Naive B cell (primary cell): Measurements from ENCODE around the gene MAP7D2. TPM values are rescaled to one million over a fixed set of nuclear protein-coding genes. Genes with fewer than 3 reads are reported as not detected.

ENCODE experiments used
- ATAC-seq, 2 donors: fragments of 150-1000 bp; cut with Tn5 transposase; 2 replicates each; pipeline ENCODE4 v1.10.0; 2021; ENCODE audit warnings: low read depth in 2 of 2, mild to moderate bottlenecking in 2 of 2, moderate library complexity in 2 of 2
- DNase-seq: peaks from one replicate; pipeline ENCODE4 v3.0.0; 2022
- H3K27ac Mint-ChIP-seq, 6 donors: one replicate each; pipeline ENCODE4 v1.8.0; 2020 to 2022; ENCODE audit warnings: mild to moderate bottlenecking in 6 of 6, mixed read lengths in 6 of 6, moderate library complexity in 5 of 6, inconsistent platforms in 2 of 6
- H3K27me3 Mint-ChIP-seq, 3 donors: one replicate each; pipeline ENCODE4 v1.8.0; 2021 to 2022; ENCODE audit warnings: mixed read lengths in 3 of 3, mild to moderate bottlenecking in 1 of 3
- H3K36me3 Mint-ChIP-seq, 2 donors: one replicate each; pipeline ENCODE4 v1.8.0; 2020 to 2022; ENCODE audit warnings: mixed read lengths in 2 of 2, inconsistent platforms in 1 of 2, mild to moderate bottlenecking in 1 of 2
- H3K4me1 Mint-ChIP-seq, 3 donors: one replicate each; pipeline ENCODE4 v1.8.0; 2020 to 2022; ENCODE audit warnings: mixed read lengths in 3 of 3, inconsistent platforms in 1 of 3, mild to moderate bottlenecking in 1 of 3, moderate library complexity in 1 of 3
- H3K4me3 Mint-ChIP-seq, 8 donors: one replicate each; pipeline ENCODE4 v1.8.0; 2020 to 2022; ENCODE audit warnings: mild to moderate bottlenecking in 8 of 8, mixed read lengths in 8 of 8, moderate library complexity in 8 of 8, inconsistent platforms in 2 of 8
- H3K9me3 Mint-ChIP-seq, 7 donors: one replicate each; pipeline ENCODE4 v1.8.0; 2020 to 2022; ENCODE audit warnings: mixed read lengths in 7 of 7, mild to moderate bottlenecking in 5 of 7, inconsistent platforms in 2 of 7, moderate library complexity in 1 of 7
- polyA plus RNA-seq, 6 donors: library from polyadenylated mRNA; unstranded; fragments of 300-500 nt; fragmentation: Illumina TruSeq; gene quantifications; one replicate each; pipeline ENCODE4 v1.2.3, GENCODE V29; 2021; ENCODE audit warnings: low read depth in 6 of 6

The MAP7D2 gene
- polyA plus RNA-seq, 6 donors from 2014 or later = 0.17 to 0.21 TPM; not detected in 4

DNA sequence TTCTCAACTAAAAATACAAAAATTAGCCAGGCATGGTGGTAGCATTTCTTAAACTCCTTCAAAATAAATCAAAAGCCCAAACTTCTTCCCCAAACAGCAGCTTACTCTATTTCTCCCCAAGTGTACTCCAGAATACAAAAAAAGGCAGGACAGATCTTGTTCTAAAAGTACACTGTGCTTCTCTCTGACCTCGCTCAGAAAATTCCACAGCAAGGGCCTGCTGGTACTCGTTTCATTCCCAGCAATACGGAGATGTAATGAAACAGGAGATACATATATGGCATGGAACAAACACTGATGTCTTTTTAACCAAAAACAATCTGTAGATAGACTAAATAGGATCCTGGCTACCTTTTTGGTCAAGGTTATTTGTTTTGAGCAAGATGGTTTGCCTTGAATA is 25.2 kb downstream of the MAP7D2 start:
- H3K4me1 Mint-ChIP-seq = no peaks in the 10 kb centered on the region
- ATAC-seq (no peak), DNase-seq (no peak)
- no peak overlapping the region for H3K4me3 Mint-ChIP-seq
- H3K9me3 Mint-ChIP-seq = no peaks in the 10 kb centered on the region
- H3K27ac Mint-ChIP-seq = no peak overlapping the region
- H3K27me3 Mint-ChIP-seq = peaks cover 0 to 12% (median 0%) of the 10 kb centered on the region in 3 donors
- H3K36me3 Mint-ChIP-seq = no peaks in the 10 kb centered on the region

DNA sequence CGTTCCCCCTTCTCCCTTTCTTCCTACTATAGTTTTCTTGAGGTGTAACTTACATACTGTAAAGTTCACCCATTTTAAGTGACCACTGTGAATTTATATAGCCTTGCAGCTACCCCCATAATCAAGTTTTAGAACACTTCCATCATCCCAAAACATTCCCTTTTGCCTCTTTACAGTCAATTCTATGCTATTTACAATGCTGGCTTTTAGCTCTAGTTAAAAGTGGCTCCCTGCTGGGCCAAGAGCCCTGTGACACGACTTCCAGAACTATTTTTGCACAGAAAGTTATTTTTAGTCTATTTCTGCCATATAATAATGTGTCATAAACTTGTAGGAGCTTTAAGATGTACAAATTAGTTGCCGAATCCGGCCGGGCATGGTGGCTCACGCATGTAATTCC is 26.9 kb downstream of the MAP7D2 start:
- Mint-ChIP-seq H3K27ac (no peak overlapping the region), H3K4me3 (peak overlapping the region in 1 of 8 donors; percentile 66)
- ATAC-seq = no peak

DNA sequence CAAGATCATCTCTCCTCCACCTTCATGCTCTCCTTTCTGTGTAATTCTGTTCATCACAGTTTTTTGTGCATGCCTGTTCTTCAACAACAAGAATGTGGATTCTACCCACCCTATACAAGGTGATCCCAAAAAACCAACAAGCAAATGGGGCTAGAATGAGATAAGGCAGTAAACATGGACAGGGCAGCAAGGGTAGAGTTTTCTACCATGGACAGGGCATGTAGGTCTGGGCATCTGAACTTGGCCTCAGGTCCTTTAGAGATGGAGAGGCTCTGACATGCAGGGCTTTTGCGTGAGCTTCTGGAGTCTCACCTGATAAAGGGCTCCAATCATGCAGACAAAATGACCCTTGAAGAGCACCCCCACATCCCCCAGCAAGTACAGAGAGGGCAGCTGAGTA is 36.4 kb downstream of the MAP7D2 start:
- Mint-ChIP-seq H3K9me3 (no peaks in the 10 kb centered on the region), H3K36me3 (no peaks in the 10 kb centered on the region), H3K27ac (no peak overlapping the region), H3K4me1 (peaks cover 0 to 3% (median 2%) of the 10 kb centered on the region in 3 donors), H3K27me3 (peaks cover 0 to 5% (median 0%) of the 10 kb centered on the region in 3 donors), H3K4me3 (no peak overlapping the region)
- DNase-seq (no peak), ATAC-seq (no peak)

More for the DNA sequence above, 26.9 kb downstream of the MAP7D2 start:
- Mint-ChIP-seq H3K4me1 (no peaks in the 10 kb centered on the region), H3K9me3 (no peaks in the 10 kb centered on the region), H3K36me3 (no peaks in the 10 kb centered on the region), H3K27me3 (peaks cover 0 to 12% (median 0%) of the 10 kb centered on the region in 3 donors)
- no peak for DNase-seq

DNA sequence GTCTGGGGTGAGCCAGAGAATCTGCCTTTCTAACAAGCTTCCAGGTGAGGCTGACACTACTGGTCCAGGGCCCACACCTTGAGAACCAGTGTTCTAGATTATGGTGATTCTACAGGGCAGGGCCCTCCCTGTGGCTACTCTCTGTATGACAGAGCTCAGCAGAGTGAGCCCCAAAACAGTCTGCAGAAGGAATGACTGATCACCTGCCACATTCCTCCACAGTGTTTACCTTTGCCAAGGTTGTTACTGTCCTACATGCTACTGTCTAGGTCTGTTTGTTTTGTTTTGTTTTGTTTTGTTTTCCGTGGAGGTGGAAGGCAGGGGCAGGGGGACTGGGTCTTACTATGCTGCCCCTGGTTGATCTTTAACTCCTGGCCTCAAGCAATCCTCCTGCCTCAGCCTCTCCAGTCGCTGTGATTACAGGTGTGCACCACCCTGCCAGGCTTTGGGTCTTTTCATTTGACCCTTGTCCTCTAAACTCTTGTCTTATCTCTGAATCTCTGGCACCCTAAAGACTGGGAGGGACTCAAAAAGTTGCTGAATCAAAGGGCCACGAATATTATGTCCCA is 45.1 kb downstream of the MAP7D2 start:
- Mint-ChIP-seq H3K4me1 (peaks cover 0 to 6% (median 5%) of the 10 kb centered on the region in 3 donors), H3K27me3 (peaks cover 0 to 8% (median 0%) of the 10 kb centered on the region in 3 donors), H3K4me3 (no peak overlapping the region), H3K9me3 (no peaks in the 10 kb centered on the region), H3K36me3 (no peaks in the 10 kb centered on the region), H3K27ac (peak overlapping the region in 2 of 6 donors; percentile 23 to 82)
- ATAC-seq (no peak), DNase-seq (no peak)

DNA sequence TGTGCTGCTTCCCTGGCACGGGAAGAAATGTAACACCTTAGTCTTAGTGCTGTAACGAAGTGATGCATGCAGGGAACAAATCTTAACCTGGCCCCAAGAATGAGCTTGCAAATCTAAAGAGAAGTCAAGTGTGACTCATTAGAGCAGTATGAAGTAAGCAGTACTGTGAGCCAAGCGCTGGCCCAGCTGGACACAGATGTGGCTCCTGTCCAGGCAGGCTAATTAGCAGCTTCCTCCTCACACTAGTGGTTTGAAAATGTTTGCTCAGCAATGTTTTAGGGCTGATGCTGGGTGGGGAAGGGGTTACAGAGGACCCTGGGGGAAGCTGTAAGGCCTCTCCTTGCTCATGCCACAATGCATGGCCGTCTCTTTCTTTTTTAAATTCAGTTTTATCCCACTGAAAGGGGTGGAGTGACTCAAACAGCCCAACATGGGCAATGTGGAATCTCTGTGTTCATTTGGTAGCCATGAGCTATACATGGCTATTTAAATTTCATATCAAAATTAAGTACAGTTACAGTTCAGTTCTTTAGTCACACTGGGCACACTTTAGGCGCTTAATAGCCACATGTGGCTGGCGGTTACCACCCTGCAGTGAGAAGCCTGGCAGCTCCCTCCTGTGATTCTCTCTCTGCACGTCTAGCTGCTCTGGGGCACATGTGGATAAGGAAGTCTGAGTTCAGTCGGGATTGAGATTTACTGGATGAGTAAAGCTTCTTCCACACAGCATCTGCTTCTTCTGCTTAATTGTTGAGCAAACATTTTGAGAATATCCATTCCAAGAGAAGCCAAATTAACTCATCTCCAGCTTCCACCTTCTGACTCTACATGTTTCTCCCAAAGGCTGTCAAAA is 48.8 kb downstream of the MAP7D2 start:
- Mint-ChIP-seq H3K27me3 (peaks cover 0 to 8% (median 0%) of the 10 kb centered on the region in 3 donors), H3K4me3 (no peak overlapping the region), H3K27ac (no peak overlapping the region), H3K9me3 (no peaks in the 10 kb centered on the region), H3K36me3 (no peaks in the 10 kb centered on the region), H3K4me1 (peaks cover 0 to 10% (median 5%) of the 10 kb centered on the region in 3 donors)
- no peak for ATAC-seq
- no peak for DNase-seq

DNA sequence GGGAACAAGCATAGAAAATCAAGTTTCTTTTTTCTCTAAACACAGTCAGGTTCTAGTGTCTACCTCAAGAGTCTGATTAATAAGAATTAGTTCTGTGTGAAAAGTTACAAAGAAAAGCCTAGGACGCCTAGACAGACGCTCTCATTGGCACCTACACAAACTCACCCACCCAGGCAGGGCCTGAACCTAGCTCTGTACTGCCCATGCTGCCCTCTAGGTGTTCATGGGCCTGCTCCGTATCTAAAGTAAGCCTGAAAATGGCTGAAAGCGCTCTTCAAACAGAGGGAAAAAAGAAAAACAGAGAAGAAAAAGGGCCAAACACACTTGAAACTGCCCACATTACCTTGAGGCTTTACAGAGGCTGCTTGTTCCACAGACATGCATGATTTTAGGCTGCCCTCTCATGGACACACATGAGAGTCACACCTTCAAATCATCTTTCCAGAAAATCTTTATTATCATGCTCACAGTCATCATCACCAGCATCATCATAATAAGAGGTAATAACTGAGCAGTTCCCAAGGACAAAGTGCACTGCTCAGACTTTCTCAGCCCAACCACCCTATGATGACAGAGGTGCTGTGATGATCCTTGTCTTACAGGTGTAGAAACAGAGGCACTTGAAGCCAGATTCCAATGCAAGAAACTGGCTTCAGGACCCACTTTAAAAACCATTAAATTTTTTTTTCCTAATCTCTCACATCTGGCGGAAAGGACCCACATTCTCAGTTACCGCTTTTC is 49.6 kb downstream of the MAP7D2 start:
- DNase-seq (peak; percentile 26), ATAC-seq (peak; percentile 54 to 70)
- H3K27me3 Mint-ChIP-seq = peaks cover 0 to 3% (median 0%) of the 10 kb centered on the region in 3 donors
- H3K4me3 Mint-ChIP-seq = no peak overlapping the region
- no peaks in the 10 kb centered on the region for H3K9me3 Mint-ChIP-seq
- H3K27ac Mint-ChIP-seq = peak overlapping the region in 2 of 6 donors; percentile 3 to 53
- peaks cover 2 to 16% (median 7%) of the 10 kb centered on the region in 3 donors for H3K4me1 Mint-ChIP-seq
- H3K36me3 Mint-ChIP-seq = no peaks in the 10 kb centered on the region

DNA sequence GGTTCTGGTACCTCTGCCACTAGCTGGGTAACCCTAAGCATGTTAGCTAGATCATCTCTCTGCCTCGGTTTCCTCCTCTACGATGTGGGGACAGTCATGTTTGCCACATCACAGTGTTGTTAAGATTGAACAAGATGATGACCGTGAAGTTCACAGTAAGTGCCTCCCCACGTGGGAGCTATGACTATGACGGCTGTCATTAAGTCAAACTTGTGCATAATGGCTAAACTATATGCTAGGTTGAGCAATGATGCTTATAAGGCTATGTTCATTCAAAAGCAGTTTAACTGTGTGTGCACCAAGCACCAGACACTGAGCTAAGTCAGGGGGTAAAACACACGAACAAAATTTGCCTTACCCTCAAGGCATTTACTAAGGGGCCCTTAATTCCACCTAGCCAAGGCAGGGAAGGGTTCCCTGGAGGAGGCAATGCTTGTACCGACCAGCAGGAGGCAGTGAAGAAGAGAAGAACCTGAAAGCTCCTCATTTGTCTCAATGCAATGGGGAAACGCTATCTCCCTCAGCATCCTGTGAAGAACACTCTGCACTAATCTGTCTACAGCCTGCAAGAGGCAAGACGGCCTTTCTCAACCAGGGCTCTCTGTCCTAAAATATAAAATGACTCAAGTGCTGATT is 52.9 kb downstream of the MAP7D2 start:
- Mint-ChIP-seq H3K27ac (peak overlapping the region in 2 of 6 donors; percentile 10 to 34), H3K4me3 (no peak overlapping the region), H3K36me3 (no peaks in the 10 kb centered on the region), H3K4me1 (peaks cover 28 to 44% (median 36%) of the 10 kb centered on the region in 3 donors), H3K9me3 (peaks cover 0 to 2% (median 0%) of the 10 kb centered on the region in 7 donors), H3K27me3 (no peaks in the 10 kb centered on the region)
- ATAC-seq (no peak), DNase-seq (no peak)

DNA sequence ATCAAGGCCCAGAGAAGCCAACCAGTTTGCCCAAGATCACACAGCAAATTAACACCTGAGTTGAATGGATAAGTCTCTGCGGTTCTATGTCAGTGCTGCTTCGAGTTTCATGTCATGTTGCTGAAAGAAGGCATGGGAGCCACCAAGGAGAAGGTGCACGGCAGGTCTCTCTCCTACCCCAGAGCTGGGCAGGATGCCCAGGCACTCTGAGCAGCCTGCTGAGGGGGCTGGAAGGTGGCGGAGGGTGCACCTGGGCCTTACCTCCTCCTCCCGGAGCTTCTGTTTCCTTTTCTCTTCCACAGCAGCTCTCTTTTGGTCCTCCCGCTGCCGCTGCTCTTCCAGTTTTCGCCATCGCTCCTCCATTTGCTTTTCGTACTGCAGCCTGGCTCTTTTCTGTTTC is 53.6 kb downstream of the MAP7D2 start:
- Mint-ChIP-seq H3K4me1 (peaks cover 28 to 44% (median 36%) of the 10 kb centered on the region in 3 donors), H3K27ac (peak overlapping the region in 4 of 6 donors; percentile 34 to 82 (median 57)), H3K36me3 (no peaks in the 10 kb centered on the region), H3K9me3 (peaks cover 0 to 2% (median 0%) of the 10 kb centered on the region in 7 donors), H3K4me3 (no peak overlapping the region), H3K27me3 (no peaks in the 10 kb centered on the region)
- ATAC-seq (no peak), DNase-seq (no peak)

DNA sequence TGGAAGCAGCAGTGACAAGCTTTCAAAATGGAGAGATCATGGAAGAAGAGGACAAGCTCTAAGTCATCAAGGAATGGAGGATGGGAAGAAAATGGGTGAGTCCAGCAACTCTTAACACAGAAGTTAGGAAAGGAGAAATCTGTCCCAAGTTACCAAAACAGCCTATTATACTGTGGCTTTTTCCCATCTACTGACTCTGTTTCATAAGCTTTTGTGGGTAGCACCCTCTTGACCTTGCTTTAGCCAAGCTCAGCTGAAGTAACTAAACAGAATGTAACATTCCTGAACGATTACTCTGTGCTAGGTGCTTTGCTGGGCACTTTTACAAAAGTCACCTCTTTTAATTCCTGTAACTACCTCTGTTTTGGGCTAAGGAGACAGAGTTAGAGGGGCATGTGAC is 54.9 kb downstream of the MAP7D2 start:
- Mint-ChIP-seq H3K27ac (peak overlapping the region; percentile 55 to 95 (median 86)), H3K27me3 (no peaks in the 10 kb centered on the region), H3K36me3 (no peaks in the 10 kb centered on the region), H3K4me3 (peak overlapping the region in 6 of 8 donors; percentile 3 to 79 (median 58)), H3K4me1 (peaks cover 28 to 42% (median 36%) of the 10 kb centered on the region in 3 donors), H3K9me3 (peaks cover 0 to 2% (median 0%) of the 10 kb centered on the region in 7 donors)
- DNase-seq = no peak
- ATAC-seq = no peak

DNA sequence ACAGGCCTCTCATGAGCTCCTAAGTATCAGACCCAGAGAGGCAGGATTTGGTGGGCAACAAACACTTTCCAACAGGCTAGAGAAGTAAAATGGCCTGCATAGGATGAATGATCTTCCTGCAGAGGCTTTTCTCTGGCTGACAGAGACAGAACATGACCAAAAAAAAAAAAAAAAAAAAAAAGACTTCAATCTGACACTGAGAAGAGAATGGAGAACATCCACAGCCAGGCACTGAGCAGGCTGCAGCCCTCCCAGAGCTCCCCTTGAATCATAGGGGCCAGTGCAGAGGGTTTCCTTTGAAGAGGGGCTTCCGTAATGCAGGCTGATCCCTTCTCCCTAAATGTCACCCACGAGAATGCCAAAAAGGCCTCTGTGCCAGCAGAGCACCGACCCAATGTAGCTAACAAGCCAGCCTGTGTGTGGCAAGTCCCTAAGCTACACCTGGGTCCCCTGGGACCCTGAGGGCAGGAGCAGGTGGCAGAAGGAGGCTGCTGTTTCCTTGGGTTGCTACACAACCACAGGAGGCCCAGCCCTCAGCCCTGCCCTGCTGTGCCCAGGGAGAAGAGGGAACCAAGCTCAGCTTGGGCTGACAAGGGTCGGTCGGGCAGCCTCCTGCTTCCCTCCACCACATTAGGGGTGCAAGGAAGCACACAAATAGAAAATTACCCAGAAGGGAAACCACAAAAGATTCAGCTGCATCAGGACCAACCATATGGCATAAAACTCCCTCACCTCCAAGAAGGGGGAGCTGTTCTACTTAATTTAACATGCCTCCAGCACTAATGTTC is 55.6 kb downstream of the MAP7D2 start:
- Mint-ChIP-seq H3K27ac (peak overlapping the region; percentile 83 to 96 (median 90)), H3K4me3 (peak overlapping the region; percentile 49 to 79 (median 52)), H3K36me3 (peaks cover 0 to 2% of the 10 kb centered on the region in 2 donors), H3K27me3 (no peaks in the 10 kb centered on the region), H3K4me1 (peaks cover 28 to 42% (median 36%) of the 10 kb centered on the region in 3 donors), H3K9me3 (peaks cover 0 to 2% (median 0%) of the 10 kb centered on the region in 7 donors)
- peak; percentile 75 for DNase-seq
- peak; percentile 91 to 93 for ATAC-seq

DNA sequence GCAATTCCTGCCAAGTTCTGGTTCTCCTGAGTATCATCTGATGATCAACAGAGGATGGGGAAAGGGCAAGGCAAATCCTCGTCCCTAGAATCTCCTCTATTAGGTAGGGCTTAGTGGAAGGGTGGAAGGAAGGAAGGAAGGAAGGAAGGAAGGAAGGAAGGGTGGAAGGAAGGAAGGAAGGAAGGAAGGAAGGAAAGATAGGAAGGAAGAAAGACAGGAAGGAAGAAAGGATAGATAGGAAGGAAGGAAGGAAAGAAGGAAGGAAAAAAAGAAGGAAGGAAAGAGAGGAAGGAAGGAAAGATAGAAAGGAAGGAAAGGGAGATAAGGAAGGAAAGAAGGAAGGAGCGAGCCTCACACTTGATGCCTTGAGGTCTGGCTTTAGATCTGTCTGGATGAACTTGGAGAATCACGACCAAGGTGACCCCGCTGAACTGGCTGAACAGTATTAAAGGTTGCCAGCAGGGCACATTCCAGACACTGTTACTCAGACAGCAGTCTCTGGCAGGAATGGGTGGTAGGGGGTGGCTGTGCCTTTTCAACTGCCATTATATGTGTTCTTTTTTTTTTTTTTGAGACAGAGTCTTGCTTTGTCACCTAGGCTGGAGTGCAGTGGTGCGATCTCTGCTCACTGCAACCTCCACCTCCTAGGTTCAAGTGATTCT is 57.1 kb downstream of the MAP7D2 start:
- Mint-ChIP-seq H3K27me3 (peaks cover 0 to 6% (median 0%) of the 10 kb centered on the region in 3 donors), H3K27ac (peak overlapping the region in 5 of 6 donors; percentile 73 to 98 (median 93)), H3K36me3 (peaks cover 0 to 6% of the 10 kb centered on the region in 2 donors), H3K9me3 (peaks cover 0 to 2% (median 0%) of the 10 kb centered on the region in 7 donors), H3K4me3 (peak overlapping the region in 3 of 8 donors; percentile 2 to 65 (median 49)), H3K4me1 (peaks cover 28 to 38% (median 33%) of the 10 kb centered on the region in 3 donors)
- DNase-seq (no peak), ATAC-seq (no peak)

DNA sequence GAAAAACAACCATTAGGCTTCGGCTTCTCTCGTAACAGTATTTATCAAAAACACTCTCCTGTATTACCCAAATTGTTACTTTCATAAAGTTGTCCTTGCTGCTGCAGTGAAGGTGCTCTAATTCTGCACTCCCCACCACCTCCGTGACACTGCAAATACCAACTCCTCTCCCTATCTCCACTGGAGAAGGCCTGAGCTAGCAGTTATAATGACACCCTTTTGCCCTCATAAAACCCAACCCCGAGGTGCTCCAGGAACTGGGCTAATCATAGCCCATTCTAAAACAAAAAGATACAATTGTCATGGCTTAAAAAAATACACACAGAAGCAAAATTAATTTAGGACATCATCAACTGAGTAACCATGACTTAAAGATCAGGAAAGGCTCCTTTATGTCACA is 59.2 kb downstream of the MAP7D2 start:
- H3K4me1 Mint-ChIP-seq = peaks cover 28 to 31% (median 31%) of the 10 kb centered on the region in 3 donors
- peaks cover 0 to 6% (median 0%) of the 10 kb centered on the region in 3 donors for H3K27me3 Mint-ChIP-seq
- DNase-seq (no peak), ATAC-seq (no peak)
- peaks cover 0 to 6% of the 10 kb centered on the region in 2 donors for H3K36me3 Mint-ChIP-seq
- H3K9me3 Mint-ChIP-seq = peaks cover 0 to 2% (median 0%) of the 10 kb centered on the region in 7 donors
- no peak overlapping the region for H3K4me3 Mint-ChIP-seq
- no peak overlapping the region for H3K27ac Mint-ChIP-seq
